HuH-7.5 (cell line): Measurements from ENCODE around the gene ERP29.
"Not testable (repeated sequence)": the region's sequence is repeated elsewhere in the genome, so short reads cannot be mapped to it uniquely, and the experiment has no call there.

ENCODE experiments used
- DNase-seq: peaks from one replicate; pipeline ENCODE4 v3.0.0; 2011; ENCODE audit warnings: low spot score

The ERP29 gene

GRCh38 chr12:112001576-112001975 is 11.7 kb upstream of the ERP29 start:
- DNase-seq = no peak

- no peak for DNase-seq
These were observed 9.2 kb upstream of the ERP29 start for GRCh38 chr12:112004041-112004440.

GRCh38 chr12:112005419-112006395 is 7.5 kb upstream of the ERP29 start:
- peak; percentile 43 for DNase-seq

- DNase-seq = no peak
These were observed 5.3 kb upstream of the ERP29 start for GRCh38 chr12:112007945-112008344.

- DNase-seq = no peak
These were observed 4.3 kb upstream of the ERP29 start for GRCh38 chr12:112008918-112009317.

GRCh38 chr12:112009596-112009995 is 3.6 kb upstream of the ERP29 start:
- not testable (repeated sequence) for DNase-seq

GRCh38 chr12:112010415-112011344 is 2.5 kb upstream of the ERP29 start:
- no peak for DNase-seq

GRCh38 chr12:112011685-112012084 is 1.5 kb upstream of the ERP29 start:
- no peak for DNase-seq

GRCh38 chr12:112013601-112014402 is 576 bp downstream of the ERP29 start:
- peak; percentile 42 for DNase-seq

- DNase-seq = no peak
These were observed 2.7 kb downstream of the ERP29 start for GRCh38 chr12:112015938-112016337.

GRCh38 chr12:112017041-112017440 is 3.8 kb downstream of the ERP29 start:
- no peak for DNase-seq

GRCh38 chr12:112018571-112019237 is 5.5 kb downstream of the ERP29 start:
- DNase-seq = no peak

- DNase-seq = no peak
These were observed 7.8 kb downstream of the ERP29 start for GRCh38 chr12:112020947-112021457.

- DNase-seq = no peak
These were observed 9.2 kb downstream of the ERP29 start for GRCh38 chr12:112022241-112023016.

GRCh38 chr12:112023759-112024396 is 10.7 kb downstream of the ERP29 start:
- DNase-seq = no peak

GRCh38 chr12:112025808-112026375 is 12.7 kb downstream of the ERP29 start:
- no peak for DNase-seq

GRCh38 chr12:112029301-112029700 is 16.1 kb downstream of the ERP29 start:
- no peak for DNase-seq

GRCh38 chr12:112031472-112031871 is 18.2 kb downstream of the ERP29 start:
- DNase-seq = no peak

GRCh38 chr12:112032292-112032691 is 19.1 kb downstream of the ERP29 start:
- no peak for DNase-seq
